Gastrocnemius medialis (tissue), 4 donors: Measurements from ENCODE around the gene NCAPG. TPM values are rescaled to one million over a fixed set of nuclear protein-coding genes. Genes with fewer than 3 reads are reported as not detected.

Experiments
- ATAC-seq, 2 donors: fragments of 150-250 bp; one replicate each; pipeline ENCODE4 v1.9.1; 2016
- DNase-seq, 2 donors: peaks; one replicate each; pipeline ENCODE4 v3.0.0-alpha.2; 2019
- H3K27ac ChIP-seq, 4 donors: fragments of 200-600 bp; sonication (generic); 1 replicate in 1 of 4; 2 replicates in 3 of 4; pipeline ENCODE4 v1.5.1; 2016 to 2018; ENCODE audit warnings: mild to moderate bottlenecking in 2 of 4, moderate library complexity in 1 of 4
- H3K27me3 ChIP-seq, 3 donors: fragments of 200-600 bp; sonication (generic) in 2 of 3; 1 replicate in 1 of 3; 2 replicates in 2 of 3; pipeline versions ENCODE4 v1.5.1 to v1.6.0; 2016 to 2019; ENCODE audit warnings: mild to moderate bottlenecking in 1 of 3, moderate library complexity in 1 of 3
- H3K36me3 ChIP-seq, 2 donors: fragments of 200-600 bp; sonication (generic) in 1 of 2; one replicate each; pipeline ENCODE4 v1.5.1; 2017 to 2018
- H3K4me1 ChIP-seq, 2 donors: fragments of 200-600 bp; sonication (generic) in 1 of 2; one replicate each; pipeline ENCODE4 v1.5.1; 2016 to 2017; ENCODE audit warnings: mild to moderate bottlenecking in 2 of 2
- H3K4me3 ChIP-seq, 4 donors: fragments of 200-600 bp; sonication (generic) in 3 of 4; 1 replicate in 1 of 4; 2 replicates in 3 of 4; pipeline ENCODE4 v1.5.1; 2016 to 2019; ENCODE audit warnings: mild to moderate bottlenecking in 2 of 4
- H3K9me3 ChIP-seq, 3 donors: fragments of 200-600 bp; sonication (generic) in 2 of 3; 1 replicate in 1 of 3; 2 replicates in 2 of 3; pipeline ENCODE4 v1.5.1; 2016 to 2019
- CTCF ChIP-seq, 5 experiments: fragments of 450-650 bp in 3 of 5; fragments of 200-600 bp in 2 of 5; sonication (generic) in 2 of 5; IDR thresholded peaks in 4 of 5; conservative IDR thresholded peaks in 1 of 5; 1 replicate in 4 of 5; 2 replicates in 1 of 5; pipeline ENCODE4 v1.5.1; 2016 to 2019; ENCODE audit warnings: antibody characterized with exemption in 5 of 5, mild to moderate bottlenecking in 3 of 5, moderate library complexity in 3 of 5
- POLR2A ChIP-seq, 2 donors: fragments of 450-650 bp; IDR thresholded peaks; one replicate each; pipeline ENCODE4 v1.6.1; 2017; ENCODE audit warnings: antibody characterized with exemption in 2 of 2, mild to moderate bottlenecking in 2 of 2, moderate library complexity in 2 of 2
- in situ Hi-C, 4 donors: fragments of 200-750 bp; cut with MboI; loops; one replicate each; pipeline versions ENCODE4 v1.15.0 to v1.8.0; 2017; ENCODE audit warnings: low sequenced_read_pairs in 4 of 4
- intact Hi-C: fragments of 100-400 bp; cut with DNase I; formaldehyde crosslinking; loops from one replicate; pipeline ENCODE4 v1.15.1; 2023; ENCODE audit warnings: low total_unique reads
- total RNA-seq, 4 donors: library from RNA; depleted of rRNA; stranded (reverse); fragments of >200 nt; gene quantifications; one replicate each; pipeline versions ENCODE4 v1.1.0 to v1.2.3, GENCODE V29; 2016

NCAPG gene
- under 1 TPM in 3 of 4 donors, not detected in 1; 0.25 to 0.49 (median 0.33) TPM for total RNA-seq

GRCh38 chr4:17810260-17811077 is at the start of gene NCAPG, which contains the start of gene DCAF16:
Gene NCAPG, plus strand, starts transcription at chr4:17810979. Its CDS starts 99 bp downstream, at chr4:17811078.
Gene DCAF16, minus strand, starts transcription at chr4:17810757. Its CDS starts 6,616 bp downstream, at chr4:17804141.
- Histone ChIP-seq H3K4me3 (peak within 1 kb of the TSS; percentile 82 to 95 (median 88)), H3K4me1 (peaks cover 43 to 48% of the 10 kb centered on the region in 2 donors), H3K9me3 (no peaks in the 10 kb centered on the region), H3K27ac (peak within 1 kb of the TSS; percentile 94 to 99 (median 97)), H3K27me3 (no peaks in the 10 kb centered on the region), H3K36me3 (no peaks in the 10 kb centered on the region)
- TF ChIP-seq CTCF (IDR thresholded peaks at IDR 0.05 in 4 of 5, conservative IDR thresholded peaks at IDR 0.05 in 1 of 5) (no peak), POLR2A (IDR thresholded peaks at IDR 0.05) (peak; percentile 95)
- DNase-seq: peak; percentile 98 to 99
- intact Hi-C loops: loop anchor here (1.0 kb wide), 2 partner anchors 211 to 233 kb away; partner anchors contain the start of genes LAP3 and LCORL
- in situ Hi-C loops: loop anchor here (10.0 to 25.0 kb wide), 4 partner anchors 202 to 784 kb away; partner anchors contain the start of gene LCORL (in 2 of the 4)
- peak; percentile 99 to 100 for ATAC-seq

- in situ Hi-C loops: no loop called here
Observed at GRCh38 chr4:17761062-17761461, 49.7 kb upstream of the NCAPG start.

GRCh38 chr4:17762726-17763125 is 48.1 kb upstream of the NCAPG start:
- H3K4me1 ChIP-seq: peaks cover 10 to 16% of the 10 kb centered on the region in 2 donors
- peak in 1 of 2 donors; percentile 48 for DNase-seq
- H3K4me3 ChIP-seq: no peak overlapping the region
- TF ChIP-seq POLR2A (IDR thresholded peaks at IDR 0.05): no peak
- peak in 4 of 5 experiments; percentile 23 to 48 (median 26) for TF ChIP-seq CTCF (IDR thresholded peaks at IDR 0.05 in 4 of 5, conservative IDR thresholded peaks at IDR 0.05 in 1 of 5)
- intact Hi-C loops (loop anchor here (5.0 kb wide), 1 partner anchor 45 kb away; no protein-coding TSS in a partner anchor), in situ Hi-C loops (no loop called here)
- peak overlapping the region; percentile 54 to 71 (median 62) for H3K27ac ChIP-seq
- peak; percentile 72 for ATAC-seq
- H3K9me3 ChIP-seq: no peaks in the 10 kb centered on the region
- H3K36me3 ChIP-seq: no peaks in the 10 kb centered on the region
- H3K27me3 ChIP-seq: no peaks in the 10 kb centered on the region

More at GRCh38 chr4:17761062-17761461, 49.7 kb upstream of the NCAPG start:
- peaks cover 10 to 16% of the 10 kb centered on the region in 2 donors for H3K4me1 ChIP-seq
- H3K9me3 ChIP-seq: no peaks in the 10 kb centered on the region
- H3K4me3 ChIP-seq: no peak overlapping the region
- no peak for TF ChIP-seq CTCF (IDR thresholded peaks at IDR 0.05 in 4 of 5, conservative IDR thresholded peaks at IDR 0.05 in 1 of 5)
- TF ChIP-seq POLR2A (IDR thresholded peaks at IDR 0.05): no peak
- no peaks in the 10 kb centered on the region for H3K27me3 ChIP-seq
- intact Hi-C loops: loop anchor here (5.0 kb wide), 1 partner anchor 46 kb away; no protein-coding TSS in a partner anchor
- no peak for ATAC-seq
- H3K27ac ChIP-seq: no peak overlapping the region
- H3K36me3 ChIP-seq: no peaks in the 10 kb centered on the region
- DNase-seq: no peak

GRCh38 chr4:17763416-17763815 is 47.4 kb upstream of the NCAPG start:
- H3K9me3 ChIP-seq: no peaks in the 10 kb centered on the region
- H3K36me3 ChIP-seq: no peaks in the 10 kb centered on the region
- no peak overlapping the region for H3K4me3 ChIP-seq
- TF ChIP-seq POLR2A (IDR thresholded peaks at IDR 0.05) (no peak), CTCF (IDR thresholded peaks at IDR 0.05 in 4 of 5, conservative IDR thresholded peaks at IDR 0.05 in 1 of 5) (no peak)
- in situ Hi-C loops: no loop called here
- H3K4me1 ChIP-seq: peaks cover 10 to 16% of the 10 kb centered on the region in 2 donors
- peak overlapping the region; percentile 54 to 71 (median 62) for H3K27ac ChIP-seq
- ATAC-seq (peak; percentile 39 to 82), DNase-seq (peak in 1 of 2 donors; percentile 55)
- H3K27me3 ChIP-seq: no peaks in the 10 kb centered on the region
- intact Hi-C loops: loop anchor here (5.0 kb wide), 1 partner anchor 44 kb away; no protein-coding TSS in a partner anchor
